A673 (cell line): ENCODE results near the gene PSMA7. TPM values are rescaled to one million over a fixed set of nuclear protein-coding genes. Genes with fewer than 3 reads are reported as not detected.

Experiments
- BruUV-seq: library from RNA; stranded (reverse); fragments of 400-500 nt; replicated peaks from 2 replicates; lab custom pipeline; 2021; lab: Mats Ljungman, UMichigan
- CTCF ChIA-PET: fragments of 300-600 bp; sonication (Branson Sonifier 250); formaldehyde crosslinking; loops from one replicate; lab custom pipeline; 2022; ENCODE audit warnings: antibody characterized with exemption; lab: Charles Lee
- POLR2A ChIA-PET: fragments of 300-600 bp; sonication (Branson Sonifier 250); formaldehyde crosslinking; loops from one replicate; lab custom pipeline; 2022; ENCODE audit warnings: antibody characterized with exemption; ENCODE audit not compliant: low non-redundant PET; lab: Charles Lee
- DNase-seq: peaks from one replicate; pipeline ENCODE4 v3.0.0-alpha.2; 2015; ENCODE audit warnings: low spot score
- H3K27ac ChIP-seq: fragments of 200-600 bp; sonication (generic); 2 replicates; pipeline ENCODE4 v1.5.1; 2016; ENCODE audit warnings: mixed run types, low read depth, mild to moderate bottlenecking, mixed read lengths, antibody characterized with exemption, low read length; ENCODE audit not compliant: poor library complexity, severe bottlenecking
- H3K27me3 ChIP-seq: fragments of 200-600 bp; sonication (generic); replicated peaks from 2 replicates; pipeline ENCODE4 v1.6.1; 2017; ENCODE audit warnings: mixed run types, low read depth, mild to moderate bottlenecking, mixed read lengths, antibody characterized with exemption, low read length; ENCODE audit not compliant: insufficient read depth, poor library complexity
- H3K36me3 ChIP-seq: fragments of 200-600 bp; sonication (generic); 2 replicates; pipeline ENCODE4 v1.6.1; 2016; ENCODE audit warnings: mixed run types, mild to moderate bottlenecking, mixed read lengths, antibody characterized with exemption, low read length; ENCODE audit not compliant: insufficient read depth, poor library complexity, severe bottlenecking
- H3K4me1 ChIP-seq: fragments of 200-600 bp; sonication (generic); 2 replicates; pipeline ENCODE4 v1.6.1; 2017; ENCODE audit warnings: mixed run types, mild to moderate bottlenecking, mixed read lengths, antibody characterized with exemption, low read length; ENCODE audit not compliant: insufficient read depth, poor library complexity, severe bottlenecking
- H3K4me3 ChIP-seq: fragments of 200-600 bp; sonication (generic); 2 replicates; pipeline ENCODE4 v1.5.1; 2016; ENCODE audit warnings: low read depth, mixed run types, mild to moderate bottlenecking, mixed read lengths, low read length; ENCODE audit not compliant: poor library complexity, severe bottlenecking
- H3K9me3 ChIP-seq: fragments of 200-600 bp; sonication (generic); 2 replicates; pipeline ENCODE4 v1.6.1; 2016; ENCODE audit warnings: mixed run types, low read depth, mild to moderate bottlenecking, mixed read lengths, antibody characterized with exemption, low read length; ENCODE audit not compliant: poor library complexity, severe bottlenecking
- EZH2 ChIP-seq: fragments of 200-600 bp; sonication (generic); IDR thresholded peaks from 2 replicates; pipeline ENCODE4 v1.6.1; 2017; ENCODE audit warnings: borderline replicate concordance, low read depth, mild to moderate bottlenecking, mixed read lengths, antibody characterized with exemption, low read length; ENCODE audit not compliant: poor library complexity, severe bottlenecking
- intact Hi-C: fragments of 100-400 bp; cut with micrococcal nuclease; formaldehyde crosslinking; loops from one replicate; pipeline ENCODE4 v1.10.0; 2022; ENCODE audit not compliant: unreplicated experiment
- total RNA-seq: library from RNA; stranded (reverse); gene quantifications from 2 replicates; pipeline ENCODE4 v1.2.3, GENCODE V29; 2021
- TF ChIP-seq, protein P1 (sequence below): fragments of 300-800, 200-600 bp; sonication (generic); conservative IDR thresholded peaks from 2 replicates; pipeline ENCODE4 v1.5.1; 2017; ENCODE audit warnings: low read depth, mild to moderate bottlenecking, antibody characterized with exemption, low read length, moderate library complexity, mixed read lengths

Gene PSMA7
- total RNA-seq, 1 experiment from 2014 or later, result 593 TPM

DNA sequence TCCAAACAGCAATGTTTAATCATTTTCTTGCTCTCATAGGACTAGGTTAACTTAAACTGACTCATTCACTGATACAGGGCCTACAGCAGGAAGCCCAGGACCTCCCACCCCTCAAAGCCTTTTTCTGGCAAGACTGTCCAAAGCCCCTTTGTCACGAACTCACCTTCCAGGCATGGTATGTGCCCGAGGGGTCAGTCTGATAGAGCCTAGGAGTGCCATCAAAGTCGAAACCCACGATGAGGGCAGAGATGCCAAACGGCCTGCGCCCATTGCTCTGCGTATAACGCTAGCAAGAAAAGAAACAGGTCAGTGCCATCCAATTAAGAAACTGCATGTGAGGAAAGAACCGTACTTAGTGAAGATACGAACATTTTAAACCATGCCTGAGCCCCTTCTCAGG, 4.3 kb downstream of the PSMA7 start:
- ChIA-PET POLR2A (no interaction called here), CTCF (no interaction called here)
- TF ChIP-seq EZH2, result no peak
- TF ChIP-seq, protein P1, sequence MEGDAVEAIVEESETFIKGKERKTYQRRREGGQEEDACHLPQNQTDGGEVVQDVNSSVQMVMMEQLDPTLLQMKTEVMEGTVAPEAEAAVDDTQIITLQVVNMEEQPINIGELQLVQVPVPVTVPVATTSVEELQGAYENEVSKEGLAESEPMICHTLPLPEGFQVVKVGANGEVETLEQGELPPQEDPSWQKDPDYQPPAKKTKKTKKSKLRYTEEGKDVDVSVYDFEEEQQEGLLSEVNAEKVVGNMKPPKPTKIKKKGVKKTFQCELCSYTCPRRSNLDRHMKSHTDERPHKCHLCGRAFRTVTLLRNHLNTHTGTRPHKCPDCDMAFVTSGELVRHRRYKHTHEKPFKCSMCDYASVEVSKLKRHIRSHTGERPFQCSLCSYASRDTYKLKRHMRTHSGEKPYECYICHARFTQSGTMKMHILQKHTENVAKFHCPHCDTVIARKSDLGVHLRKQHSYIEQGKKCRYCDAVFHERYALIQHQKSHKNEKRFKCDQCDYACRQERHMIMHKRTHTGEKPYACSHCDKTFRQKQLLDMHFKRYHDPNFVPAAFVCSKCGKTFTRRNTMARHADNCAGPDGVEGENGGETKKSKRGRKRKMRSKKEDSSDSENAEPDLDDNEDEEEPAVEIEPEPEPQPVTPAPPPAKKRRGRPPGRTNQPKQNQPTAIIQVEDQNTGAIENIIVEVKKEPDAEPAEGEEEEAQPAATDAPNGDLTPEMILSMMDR, result no peak
- no peaks in the 10 kb centered on the region for H3K9me3 ChIP-seq
- BruUV-seq, result no TSS peak
- intact Hi-C loops, result no loop called here
- no peak overlapping the region for H3K27ac ChIP-seq
- no peak for DNase-seq
- H3K4me1 ChIP-seq, result peaks cover 4% of the 10 kb centered on the region
- peaks cover 75% of the 10 kb centered on the region for H3K36me3 ChIP-seq
- no peaks in the 10 kb centered on the region for H3K27me3 ChIP-seq
- no peak overlapping the region for H3K4me3 ChIP-seq

DNA sequence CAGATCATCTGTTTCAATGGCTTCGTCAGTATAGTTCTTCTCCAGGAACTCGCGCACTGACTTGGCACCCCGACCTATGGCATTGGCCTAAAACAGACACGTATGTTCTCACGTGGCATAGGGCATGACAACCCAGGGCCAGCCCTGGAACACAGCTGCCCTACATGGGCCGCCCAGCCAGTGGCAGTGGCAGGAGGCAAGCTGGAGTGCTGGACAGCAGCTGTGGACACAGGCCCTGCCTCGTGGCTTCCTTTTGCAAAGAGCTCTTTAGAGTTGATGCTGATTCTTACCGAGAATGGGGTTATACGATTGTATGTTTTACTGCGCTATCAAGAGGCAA, 5.0 kb downstream of the PSMA7 start:
- Histone ChIP-seq H3K4me1 (peaks cover 4% of the 10 kb centered on the region), H3K36me3 (peaks cover 83% of the 10 kb centered on the region), H3K27me3 (no peaks in the 10 kb centered on the region), H3K9me3 (no peaks in the 10 kb centered on the region), H3K4me3 (no peak overlapping the region), H3K27ac (no peak overlapping the region)
- intact Hi-C loops, result no loop called here
- TF ChIP-seq, protein P1, result no peak
- no peak for TF ChIP-seq EZH2
- ChIA-PET POLR2A (no interaction called here), CTCF (no interaction called here)
- no peak for DNase-seq
- no TSS peak for BruUV-seq

DNA sequence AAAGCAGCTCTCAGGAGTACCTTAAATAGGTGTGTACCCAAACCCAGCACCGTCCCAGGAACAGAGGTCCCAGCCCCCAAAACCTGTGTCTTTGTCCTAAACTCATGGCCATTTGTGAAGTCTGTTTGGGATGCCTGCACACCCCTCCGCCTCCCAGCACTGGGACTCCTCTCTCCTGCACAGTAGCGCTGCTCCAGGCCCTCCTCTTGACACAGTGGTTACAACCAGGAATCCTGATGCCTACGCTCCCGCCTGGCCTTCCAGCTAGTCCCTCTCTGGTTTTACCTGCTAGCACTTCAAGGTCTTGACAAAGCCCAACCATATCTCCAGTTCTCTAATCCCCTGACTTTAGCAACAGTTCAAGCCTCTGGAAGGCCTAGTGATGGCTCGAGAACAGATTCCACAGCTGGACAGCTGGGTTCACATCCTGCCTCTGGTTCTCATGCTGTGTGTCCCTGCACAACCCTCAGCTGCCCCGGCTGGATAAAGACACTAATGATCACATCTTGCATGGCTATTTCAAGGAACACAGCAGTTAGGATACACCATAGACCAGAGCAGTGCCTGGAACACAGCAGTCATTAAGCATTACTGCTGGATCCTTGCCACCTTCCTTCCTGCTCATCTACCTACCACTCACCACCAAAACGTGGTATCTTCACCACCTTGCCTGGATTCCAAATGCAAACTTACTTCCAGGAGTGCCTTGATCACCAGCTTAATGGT, 5.6 kb downstream of the PSMA7 start:
- Histone ChIP-seq H3K27me3 (no peaks in the 10 kb centered on the region), H3K27ac (no peak overlapping the region), H3K4me1 (peaks cover 4% of the 10 kb centered on the region), H3K36me3 (peaks cover 88% of the 10 kb centered on the region), H3K9me3 (no peaks in the 10 kb centered on the region), H3K4me3 (no peak overlapping the region)
- BruUV-seq, result no TSS peak
- CTCF ChIA-PET, result no interaction called here
- TF ChIP-seq, protein P1, result no peak
- TF ChIP-seq EZH2, result no peak
- DNase-seq, result no peak
- POLR2A ChIA-PET, result interaction anchor here (0.6 kb wide), 1 partner anchor 9 kb away, joined by 4 read pairs; no protein-coding TSS in a partner anchor
- intact Hi-C loops, result no loop called here
